Mammary microvascular endothelial cell (primary cell): ENCODE measurements around the gene C17orf100. TPM values are rescaled to one million over a fixed set of nuclear protein-coding genes. Genes with fewer than 3 reads are reported as not detected.

Source experiments
- total RNA-seq: library from RNA; depleted of rRNA; stranded (reverse); fragments of >200 nt; gene quantifications from 2 replicates; pipeline ENCODE4 v1.2.3, GENCODE V29; 2015

The C17orf100 gene
- total RNA-seq: 0.07 and 0.59 TPM in 2 replicates

DNA sequence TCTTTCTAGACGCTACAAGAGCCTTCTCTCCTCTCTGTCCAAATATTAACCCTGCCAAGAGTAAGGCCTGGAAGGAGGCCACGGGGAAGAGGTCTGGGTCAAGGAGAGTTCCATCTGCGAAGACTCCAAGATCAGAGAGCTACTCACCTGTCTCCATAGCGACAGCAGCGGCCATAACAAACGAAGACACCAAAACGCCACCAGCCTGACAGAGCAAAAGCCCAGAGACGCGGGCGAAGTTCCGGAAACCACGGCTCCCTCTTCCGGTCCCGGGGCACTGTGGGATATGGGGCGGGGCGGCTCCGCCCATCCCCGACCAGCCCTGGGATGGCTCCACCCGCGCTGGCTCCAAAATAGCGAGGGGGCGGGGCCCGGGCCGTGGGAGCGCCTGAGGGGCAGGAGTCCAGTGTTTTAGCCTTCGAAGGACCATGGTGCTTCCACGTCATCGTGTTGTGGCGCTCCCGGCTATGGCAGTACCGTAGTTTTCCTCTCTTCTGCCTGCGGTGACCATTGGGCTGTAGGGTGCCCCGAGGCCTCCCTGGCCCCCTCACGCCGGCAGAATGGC is at the start of gene C17orf100, which contains the start of gene MED31:
C17orf100 (plus strand) TSS at position 409 of the 565 bp plus-strand sequence; CDS start at position 561, 152 bp downstream.
MED31 (minus strand) TSS at position 252 of the 565 bp plus-strand sequence; CDS start at position 175, 77 bp downstream.

GRCh38 chr17:6640536-6641246 is 10.9 kb upstream of the C17orf100 start, which contains the start of the genes KIAA0753 and TXNDC17:
Gene KIAA0753, minus strand, starts transcription at chr17:6640711. Its CDS starts 5,608 bp downstream, at chr17:6635103.
Gene TXNDC17, plus strand, starts transcription at chr17:6641060. Its CDS starts 23 bp downstream, at chr17:6641083.

Other genes with a start within 250 kb of the C17orf100 start
- gene AIPL1, start 216.6 kb upstream of the C17orf100 start, total RNA-seq: 0.67 TPM in 1 of 2 replicates, not detected in the other
- gene PIMREG, start 207.3 kb upstream of the C17orf100 start, total RNA-seq: 36.1 and 37.6 TPM in 2 replicates
- gene PITPNM3, start 95.2 kb upstream of the C17orf100 start, total RNA-seq: 0.20 and 0.39 TPM in 2 replicates
- 6.2 and 7.1 TPM in 2 replicates for gene KIAA0753, start 11.1 kb upstream of the C17orf100 start, total RNA-seq
- gene TXNDC17, start 10.7 kb upstream of the C17orf100 start, total RNA-seq: 181 and 218 TPM in 2 replicates
- gene MED31, start 157 bp upstream of the C17orf100 start, total RNA-seq: 16.7 and 17.8 TPM in 2 replicates
- not detected in 2 replicates for gene SLC13A5, start 61.6 kb downstream of the C17orf100 start, total RNA-seq
- 51.2 and 51.8 TPM in 2 replicates for gene XAF1, start 104.3 kb downstream of the C17orf100 start, total RNA-seq
- not detected in 2 replicates for gene FBXO39, start 124.5 kb downstream of the C17orf100 start, total RNA-seq
- gene TEKT1, start 180.0 kb downstream of the C17orf100 start, total RNA-seq: not detected in 2 replicates